Panc1 (cell line): ENCODE results near the gene ITGBL1. TPM values are rescaled to one million over a fixed set of nuclear protein-coding genes. Genes with fewer than 3 reads are reported as not detected.

Experiments used
- ATAC-seq: fragments of 200-7000 bp; cut with Tn5 transposase; 2 replicates; pipeline ENCODE4 v1.9.1; 2020; ENCODE audit warnings: mild to moderate bottlenecking, moderate library complexity
- BruUV-seq: library from RNA; stranded (reverse); fragments of 400-500 nt; replicated peaks from 2 replicates; lab custom pipeline; 2021; lab: Mats Ljungman, UMichigan
- CTCF ChIA-PET: fragments of 300-600 bp; sonication (Branson Sonifier 250); formaldehyde crosslinking; loops from one replicate; lab custom pipeline; 2022; ENCODE audit warnings: antibody characterized with exemption; lab: Charles Lee
- POLR2A ChIA-PET: fragments of 300-600 bp; sonication (Branson Sonifier 250); formaldehyde crosslinking; loops from one replicate; lab custom pipeline; 2022; ENCODE audit warnings: antibody characterized with exemption; lab: Charles Lee
- DNase-seq: peaks from one replicate; pipeline ENCODE4 v3.0.0-alpha.2; 2010; ENCODE audit warnings: low read depth, low spot score
- H3K27ac ChIP-seq: 2 replicates; pipeline ENCODE4 v1.5.1; 2011; ENCODE audit warnings: mild to moderate bottlenecking, low read length, inconsistent platforms
- H3K27me3 ChIP-seq: fragments of 200-500 bp; sonication (Bioruptor generic); 2 replicates; pipeline ENCODE4 v1.6.0; 2014; ENCODE audit warnings: low read length, inconsistent platforms; ENCODE audit not compliant: control insufficient read depth, insufficient read depth
- H3K36me3 ChIP-seq: fragments of 200-500 bp; sonication (Bioruptor generic); 2 replicates; pipeline ENCODE4 v1.5.1; 2014; ENCODE audit warnings: inconsistent platforms, mild to moderate bottlenecking, low read length, moderate library complexity; ENCODE audit not compliant: control insufficient read depth, insufficient read depth
- H3K4me1 ChIP-seq: 2 replicates; pipeline ENCODE4 v1.5.1; 2011; ENCODE audit warnings: inconsistent platforms, mild to moderate bottlenecking, low read length, moderate library complexity; ENCODE audit not compliant: control insufficient read depth, insufficient read depth
- H3K4me3 ChIP-seq, 2 experiments: 2 replicates each; pipeline ENCODE4 v1.5.1; 2011 to 2012; ENCODE audit warnings: low read depth in 2 of 2, low read length in 2 of 2, mild to moderate bottlenecking in 2 of 2, inconsistent platforms in 1 of 2, moderate library complexity in 1 of 2
- H3K9me3 ChIP-seq: fragments of 200-500 bp; sonication (Bioruptor generic); 2 replicates; pipeline ENCODE4 v1.5.1; 2014; ENCODE audit warnings: low read depth, mild to moderate bottlenecking, inconsistent platforms, low read length, moderate library complexity; ENCODE audit not compliant: control insufficient read depth, insufficient read depth
- CTCF ChIP-seq: fragments of 450-650 bp; IDR thresholded peaks from 2 replicates; pipeline ENCODE4 v1.5.1; 2017; ENCODE audit warnings: mild to moderate bottlenecking
- POLR2AphosphoS5 ChIP-seq: IDR thresholded peaks from 2 replicates; pipeline ENCODE4 v1.6.1; 2012; ENCODE audit warnings: mild to moderate bottlenecking, low read depth, low read length, moderate library complexity
- REST ChIP-seq, 2 experiments: IDR thresholded peaks; 2 replicates each; pipeline ENCODE4 v1.6.1; 2011 to 2012; ENCODE audit warnings: low read depth in 2 of 2, control low read depth in 1 of 2, low read length in 1 of 2, mild to moderate bottlenecking in 1 of 2, moderate library complexity in 1 of 2; ENCODE audit not compliant: insufficient read depth in 1 of 2
- SIN3A ChIP-seq: IDR thresholded peaks from 2 replicates; pipeline ENCODE4 v1.6.1; 2012; ENCODE audit warnings: low read depth, mild to moderate bottlenecking, low read length, moderate library complexity, borderline replicate concordance; ENCODE audit not compliant: insufficient read depth
- TCF7L2 ChIP-seq: IDR thresholded peaks from 2 replicates; pipeline ENCODE4 v1.6.1; 2011; ENCODE audit warnings: mild to moderate bottlenecking, low read depth, low read length, inconsistent platforms
- in situ Hi-C: cut with HindIII; loops from 2 replicates; pipeline ENCODE4 v1.10.0; 2016; ENCODE audit warnings: low sequenced_read_pairs, low pct_unique_long_range_greater_than_20kb
- intact Hi-C: fragments of 100-400 bp; cut with micrococcal nuclease; formaldehyde crosslinking; loops from one replicate; pipeline ENCODE4 v1.10.0; 2022; ENCODE audit not compliant: unreplicated experiment
- total RNA-seq: library from RNA; stranded (reverse); gene quantifications from one replicate; pipeline ENCODE4 v1.2.1, GENCODE V29; 2021; ENCODE audit not compliant: unreplicated experiment

Gene ITGBL1
- total RNA-seq, 1 experiment from 2014 or later, result 14.3 TPM

GRCh38 chr13:101570410-101570809 lies 117.9 kb downstream of the ITGBL1 start:
- Histone ChIP-seq H3K27ac (peak overlapping the region; percentile 74; the same call in 1 of the 2 replicates), H3K27me3 (no peaks in the 10 kb centered on the region), H3K4me3 (no peak overlapping the region), H3K36me3 (no peaks in the 10 kb centered on the region), H3K9me3 (no peaks in the 10 kb centered on the region), H3K4me1 (peaks cover 25% of the 10 kb centered on the region)
- BruUV-seq, result no TSS peak
- ChIA-PET CTCF (no interaction called here), POLR2A (no interaction called here)
- intact Hi-C loops (no loop called here), in situ Hi-C loops (no loop called here)
- ATAC-seq (peak; percentile 94), DNase-seq (no peak)
- TF ChIP-seq REST (IDR thresholded peaks at IDR 0.05; ENCODE audit: insufficient read depth in 1 of 2, low read depth in 2 of 2, low read length in 1 of 2) (no peak), TCF7L2 (peak; percentile 70), POLR2AphosphoS5 (no peak), CTCF (no peak), SIN3A (no peak)

GRCh38 chr13:101572456-101572855 lies 120.0 kb downstream of the ITGBL1 start:
- peaks cover 32% of the 10 kb centered on the region for H3K4me1 ChIP-seq
- ChIA-PET CTCF (no interaction called here), POLR2A (no interaction called here)
- H3K27ac ChIP-seq, result peak overlapping the region; percentile 74
- no peaks in the 10 kb centered on the region for H3K27me3 ChIP-seq
- DNase-seq, result no peak
- in situ Hi-C loops (no loop called here), intact Hi-C loops (no loop called here)
- H3K36me3 ChIP-seq, result no peaks in the 10 kb centered on the region
- no peak overlapping the region for H3K4me3 ChIP-seq
- no peaks in the 10 kb centered on the region for H3K9me3 ChIP-seq
- ATAC-seq, result peak; percentile 17; the same call in 1 of the 2 replicates
- BruUV-seq, result no TSS peak
- TF ChIP-seq TCF7L2 (no peak), POLR2AphosphoS5 (no peak), SIN3A (no peak), CTCF (no peak), REST (IDR thresholded peaks at IDR 0.05; ENCODE audit: insufficient read depth in 1 of 2, low read depth in 2 of 2, low read length in 1 of 2) (no peak)
